NCI-H1092 (cell line): Measurements from ENCODE around the gene WARS2.

Experiments used
- DNase-seq: peaks from one replicate; lab custom pipeline; 2025; lab: John Stamatoyannopoulos, UW

WARS2 gene

GRCh38 chr1:119081700-119082099 is 58.8 kb downstream of the WARS2 start:
- DNase-seq: no peak

- DNase-seq: no peak
Observed at GRCh38 chr1:119081267-119081666, 59.2 kb downstream of the WARS2 start.

GRCh38 chr1:119080586-119080985 is 59.9 kb downstream of the WARS2 start:
- DNase-seq: no peak

- DNase-seq: no peak
Observed at GRCh38 chr1:119079881-119080280, 60.6 kb downstream of the WARS2 start.

- no peak for DNase-seq
Observed at GRCh38 chr1:119075614-119076013, 64.8 kb downstream of the WARS2 start.

- DNase-seq: no peak
Observed at GRCh38 chr1:119071321-119071720, 69.1 kb downstream of the WARS2 start.

GRCh38 chr1:119069682-119070081 is 70.8 kb downstream of the WARS2 start:
- no peak for DNase-seq

- DNase-seq: no peak
Observed at GRCh38 chr1:119068427-119068826, 72.0 kb downstream of the WARS2 start.

- DNase-seq: no peak
Observed at GRCh38 chr1:119061700-119062099, 78.8 kb downstream of the WARS2 start.

GRCh38 chr1:119055568-119055967 is 84.9 kb downstream of the WARS2 start:
- no peak for DNase-seq

GRCh38 chr1:119053917-119054316 is 86.5 kb downstream of the WARS2 start:
- DNase-seq: no peak

- no peak for DNase-seq
Observed at GRCh38 chr1:119052267-119052666, 88.2 kb downstream of the WARS2 start.

- no peak for DNase-seq
Observed at GRCh38 chr1:119048624-119049404, 91.6 kb downstream of the WARS2 start.

- no peak for DNase-seq
Observed at GRCh38 chr1:119046785-119047438, 93.5 kb downstream of the WARS2 start.

- DNase-seq: no peak
Observed at GRCh38 chr1:119046429-119046784, 94.0 kb downstream of the WARS2 start.

- no peak for DNase-seq
Observed at GRCh38 chr1:119045096-119045746, 95.2 kb downstream of the WARS2 start.

GRCh38 chr1:119040906-119041305 is 99.5 kb downstream of the WARS2 start:
- DNase-seq: no peak

GRCh38 chr1:119040489-119040888 is 100.0 kb downstream of the WARS2 start:
- DNase-seq: no peak

- DNase-seq: no peak
Observed at GRCh38 chr1:119038363-119038762, 102.1 kb downstream of the WARS2 start.

- no peak for DNase-seq
Observed at GRCh38 chr1:119034359-119034758, 106.1 kb downstream of the WARS2 start.

GRCh38 chr1:119032986-119033385 is 107.5 kb downstream of the WARS2 start:
- DNase-seq: no peak

- no peak for DNase-seq
Observed at GRCh38 chr1:119027759-119028158, 112.7 kb downstream of the WARS2 start.

- DNase-seq: no peak
Observed at GRCh38 chr1:119026956-119027355, 113.5 kb downstream of the WARS2 start.
